GM12874 (cell line): ENCODE data around the gene VCP.

Experiments used
- TF ChIP-seq, protein P1 (sequence below): IDR thresholded peaks from 2 replicates; pipeline ENCODE4 v1.5.1; 2011; ENCODE audit warnings: low read depth, mild to moderate bottlenecking, control low read depth, low read length, moderate library complexity; ENCODE audit not compliant: insufficient read depth

Gene VCP

DNA sequence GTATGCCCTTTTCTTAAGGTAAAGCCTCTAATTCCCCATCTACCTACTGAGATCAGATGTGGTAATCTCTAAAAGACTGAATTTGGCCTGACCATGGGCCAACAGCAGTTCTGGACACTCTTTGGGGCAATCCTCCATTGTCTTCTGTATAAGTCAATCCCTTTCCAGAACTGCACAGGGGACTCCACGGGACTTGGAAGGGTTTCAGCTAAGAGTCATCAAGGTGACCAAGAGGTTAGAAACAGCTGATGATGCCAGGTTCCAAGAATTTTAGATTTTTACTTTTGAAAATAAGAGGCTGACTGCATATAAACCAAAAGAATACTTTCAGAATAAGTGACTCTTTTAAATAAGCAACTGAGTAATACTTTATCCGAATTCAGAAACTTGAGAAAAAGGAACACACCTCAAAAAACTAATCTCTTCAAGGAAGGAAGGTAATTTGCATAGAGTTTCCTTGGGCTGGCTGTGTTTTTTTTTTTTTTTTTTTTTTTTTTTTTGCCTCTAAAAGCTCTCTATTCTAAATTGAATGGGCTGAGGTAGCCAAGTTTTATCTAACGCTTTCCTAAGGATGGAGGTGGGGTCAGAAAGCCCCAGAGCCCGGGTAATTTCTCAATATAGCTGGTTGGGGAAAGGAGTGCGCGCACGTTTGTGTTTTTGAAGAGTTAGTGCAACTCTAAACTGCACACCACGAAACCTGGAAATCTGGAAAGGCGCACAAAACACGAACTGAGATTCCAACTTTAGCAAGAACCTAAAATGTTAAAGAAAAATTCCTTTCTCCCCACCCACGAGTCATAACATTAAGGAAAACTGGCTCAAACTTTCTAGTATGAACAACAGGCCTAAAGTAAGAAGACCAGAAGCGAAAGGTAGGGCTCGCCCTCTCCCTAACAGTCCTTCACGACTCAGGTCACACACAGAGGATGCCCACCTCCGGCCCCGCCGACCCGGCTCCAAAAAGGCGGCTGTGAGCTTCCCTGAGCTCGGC is 1.3 kb downstream of the VCP start:
- TF ChIP-seq, protein P1, sequence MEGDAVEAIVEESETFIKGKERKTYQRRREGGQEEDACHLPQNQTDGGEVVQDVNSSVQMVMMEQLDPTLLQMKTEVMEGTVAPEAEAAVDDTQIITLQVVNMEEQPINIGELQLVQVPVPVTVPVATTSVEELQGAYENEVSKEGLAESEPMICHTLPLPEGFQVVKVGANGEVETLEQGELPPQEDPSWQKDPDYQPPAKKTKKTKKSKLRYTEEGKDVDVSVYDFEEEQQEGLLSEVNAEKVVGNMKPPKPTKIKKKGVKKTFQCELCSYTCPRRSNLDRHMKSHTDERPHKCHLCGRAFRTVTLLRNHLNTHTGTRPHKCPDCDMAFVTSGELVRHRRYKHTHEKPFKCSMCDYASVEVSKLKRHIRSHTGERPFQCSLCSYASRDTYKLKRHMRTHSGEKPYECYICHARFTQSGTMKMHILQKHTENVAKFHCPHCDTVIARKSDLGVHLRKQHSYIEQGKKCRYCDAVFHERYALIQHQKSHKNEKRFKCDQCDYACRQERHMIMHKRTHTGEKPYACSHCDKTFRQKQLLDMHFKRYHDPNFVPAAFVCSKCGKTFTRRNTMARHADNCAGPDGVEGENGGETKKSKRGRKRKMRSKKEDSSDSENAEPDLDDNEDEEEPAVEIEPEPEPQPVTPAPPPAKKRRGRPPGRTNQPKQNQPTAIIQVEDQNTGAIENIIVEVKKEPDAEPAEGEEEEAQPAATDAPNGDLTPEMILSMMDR = no peak

DNA sequence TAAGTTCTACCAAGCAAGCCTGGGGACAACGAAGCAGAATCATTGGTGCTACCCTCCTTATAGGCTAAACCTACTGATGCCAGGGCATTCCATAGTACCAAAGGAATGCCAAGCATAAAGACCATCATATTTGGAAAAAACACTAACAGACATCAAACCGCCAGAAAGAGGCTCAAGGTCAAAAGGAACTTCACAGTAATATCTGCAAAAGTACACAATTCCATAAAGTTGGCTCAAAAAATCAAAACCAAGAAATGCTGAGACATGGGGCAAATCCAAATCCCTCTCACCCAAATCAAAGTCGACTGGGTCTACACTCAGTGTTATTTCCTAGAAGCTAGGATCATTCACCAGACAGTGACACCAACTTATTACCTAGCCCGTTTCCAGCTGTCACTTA is 3.4 kb downstream of the VCP start:
- TF ChIP-seq, protein P1 = no peak

GRCh38 chr9:35067056-35067455 is 5.4 kb downstream of the VCP start:
- TF ChIP-seq, protein P1 = no peak

DNA sequence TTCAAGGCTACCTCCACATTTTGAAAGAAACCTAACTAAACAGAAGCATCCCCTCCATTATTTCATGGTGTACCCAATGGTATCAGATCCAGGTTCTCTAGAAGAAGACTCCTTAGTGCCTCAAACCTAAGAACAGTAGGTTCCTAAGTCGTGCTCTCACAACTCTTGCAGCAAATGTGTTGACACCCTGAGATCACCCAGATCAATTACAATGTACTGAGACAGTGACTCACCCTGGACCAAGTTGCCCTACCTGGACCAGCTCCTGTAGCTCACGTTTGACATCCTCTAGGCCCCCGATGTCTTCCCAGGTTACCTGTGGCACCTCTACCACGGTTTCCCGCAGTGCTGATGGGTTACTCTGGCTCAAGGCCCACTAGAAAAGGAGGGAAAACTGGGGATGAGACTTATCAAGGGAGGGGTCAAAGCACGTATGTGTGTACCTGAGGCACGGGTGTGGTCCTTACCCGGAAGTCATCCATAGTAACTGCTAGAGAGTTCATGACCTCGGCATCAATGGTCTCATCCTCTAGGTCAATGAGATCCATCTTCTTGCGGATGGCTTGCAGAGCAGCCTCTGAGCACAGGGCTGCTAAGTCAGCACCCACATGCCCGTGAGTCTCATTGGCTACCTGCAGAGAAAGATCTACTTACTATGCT is 11.7 kb downstream of the VCP start:
- TF ChIP-seq, protein P1 = no peak

- TF ChIP-seq, protein P1 = no peak
These were observed 13.0 kb downstream of the VCP start for GRCh38 chr9:35059438-35059837.

DNA sequence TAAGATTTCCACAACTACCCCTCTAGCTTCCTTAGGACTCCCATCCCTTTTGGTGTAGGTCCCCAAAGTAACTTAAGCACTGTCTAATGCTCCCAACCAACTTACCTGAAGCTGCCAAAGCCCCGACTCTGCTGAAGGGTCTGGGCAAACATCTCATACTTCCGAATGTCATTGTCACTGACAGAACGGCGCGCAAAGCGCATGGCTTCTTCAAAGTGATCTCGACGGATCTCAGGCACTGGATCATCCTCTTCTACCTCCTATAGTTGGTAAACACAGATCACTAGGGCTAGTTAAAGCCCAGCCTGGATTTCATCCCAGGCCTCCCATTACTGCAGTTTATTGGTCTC is 15.2 kb downstream of the VCP start:
- TF ChIP-seq, protein P1 = no peak

GRCh38 chr9:35056571-35057270 is 15.7 kb downstream of the VCP start:
- TF ChIP-seq, protein P1 = no peak
